ENCODE data around the gene DNHD1. TPM values are rescaled to one million over a fixed set of nuclear protein-coding genes. Genes with fewer than 3 reads are reported as not detected.
"Not testable (repeated sequence)": the region's sequence is repeated elsewhere in the genome, so short reads cannot be mapped to it uniquely, and the experiment has no call there.

The DNHD1 gene
- total RNA-seq, 1 experiment from 2014 or later: 1.2 TPM

- DNase-seq (ENCODE audit: low spot score): no peak
Measured at GRCh38 chr11:6480299-6480914, 16.7 kb upstream of the DNHD1 start.

GRCh38 chr11:6481012-6481923 is 15.8 kb upstream of the DNHD1 start, which contains the start of the genes ARFIP2 and TIMM10B:
TSS of gene ARFIP2 (minus strand) at chr11:6481331. CDS start at chr11:6480421, 910 bp downstream.
TSS of gene TIMM10B (plus strand) at chr11:6481501. CDS start at chr11:6481517, 16 bp downstream.
- DNase-seq (ENCODE audit: low spot score): peak; percentile 100

- DNase-seq (ENCODE audit: low spot score): no peak
Measured at GRCh38 chr11:6481924-6482275, 15.2 kb upstream of the DNHD1 start.

GRCh38 chr11:6482441-6482840 is 14.6 kb upstream of the DNHD1 start:
- no peak for DNase-seq (ENCODE audit: low spot score)

- DNase-seq (ENCODE audit: low spot score): no peak
Measured at GRCh38 chr11:6483015-6483414, 14.1 kb upstream of the DNHD1 start.

- DNase-seq (ENCODE audit: low spot score): no peak
Measured at GRCh38 chr11:6485661-6486060, 11.4 kb upstream of the DNHD1 start.

GRCh38 chr11:6486256-6486655 is 10.8 kb upstream of the DNHD1 start:
- no peak for DNase-seq (ENCODE audit: low spot score)

- no peak for DNase-seq (ENCODE audit: low spot score)
Measured at GRCh38 chr11:6486938-6487337, 10.1 kb upstream of the DNHD1 start.

GRCh38 chr11:6488342-6488741 is 8.7 kb upstream of the DNHD1 start:
- no peak for DNase-seq (ENCODE audit: low spot score)

- DNase-seq (ENCODE audit: low spot score): no peak
Measured at GRCh38 chr11:6488821-6489220, 8.3 kb upstream of the DNHD1 start.

GRCh38 chr11:6489306-6489705 is 7.8 kb upstream of the DNHD1 start:
- DNase-seq (ENCODE audit: low spot score): no peak

GRCh38 chr11:6498121-6498520 is 1.0 kb downstream of the DNHD1 start:
- DNase-seq (ENCODE audit: low spot score): no peak

- DNase-seq (ENCODE audit: low spot score): no peak
Measured at GRCh38 chr11:6498544-6498943, 1.5 kb downstream of the DNHD1 start.

GRCh38 chr11:6502382-6502781 is 5.3 kb downstream of the DNHD1 start:
- no peak for DNase-seq (ENCODE audit: low spot score)

GRCh38 chr11:6504166-6504565 is 7.1 kb downstream of the DNHD1 start:
- DNase-seq (ENCODE audit: low spot score): no peak

- peak; percentile 51 for DNase-seq (ENCODE audit: low spot score)
Measured at GRCh38 chr11:6505577-6506240, 8.6 kb downstream of the DNHD1 start.

GRCh38 chr11:6516865-6517264 is 19.8 kb downstream of the DNHD1 start:
- no peak for DNase-seq (ENCODE audit: low spot score)

- no peak for DNase-seq (ENCODE audit: low spot score)
Measured at GRCh38 chr11:6520265-6520664, 23.2 kb downstream of the DNHD1 start.

GRCh38 chr11:6521946-6522345 is 24.9 kb downstream of the DNHD1 start:
- DNase-seq (ENCODE audit: low spot score): not testable (repeated sequence)

GRCh38 chr11:6523253-6523652 is 26.2 kb downstream of the DNHD1 start:
- DNase-seq (ENCODE audit: low spot score): no peak

GRCh38 chr11:6526411-6527135 is 29.5 kb downstream of the DNHD1 start:
- DNase-seq (ENCODE audit: low spot score): no peak

- no peak for DNase-seq (ENCODE audit: low spot score)
Measured at GRCh38 chr11:6529266-6529665, 32.2 kb downstream of the DNHD1 start.
